ENCODE results near the gene MEIS2.

Gene MEIS2

GRCh38 chr15:37057256-37057655 is 43.1 kb downstream of the MEIS2 start:
- no peak for TF ChIP-seq CTCF (IDR thresholded peaks at IDR 0.05; ENCODE audit: insufficient read depth, low read length, poor library complexity, severe bottlenecking)
- H3K27me3 ChIP-seq (replicated peaks; ENCODE audit: control insufficient read depth, insufficient read depth, low read length) = no peaks in the 10 kb centered on the region
- no peak for DNase-seq (ENCODE audit: extremely low read depth, insufficient read length)
- no peak overlapping the region for H3K4me3 ChIP-seq (replicated peaks; ENCODE audit: low read depth, low read length)
- H3K36me3 ChIP-seq (ENCODE audit: control insufficient read depth, insufficient read depth, low read length) = peaks cover 3% of the 10 kb centered on the region

GRCh38 chr15:37056177-37057121 is 43.9 kb downstream of the MEIS2 start:
- peaks cover 3% of the 10 kb centered on the region for H3K36me3 ChIP-seq (ENCODE audit: control insufficient read depth, insufficient read depth, low read length)
- TF ChIP-seq CTCF (IDR thresholded peaks at IDR 0.05; ENCODE audit: insufficient read depth, low read length, poor library complexity, severe bottlenecking) = no peak
- no peak for DNase-seq (ENCODE audit: extremely low read depth, insufficient read length)
- no peaks in the 10 kb centered on the region for H3K27me3 ChIP-seq (replicated peaks; ENCODE audit: control insufficient read depth, insufficient read depth, low read length)
- H3K4me3 ChIP-seq (replicated peaks; ENCODE audit: low read depth, low read length) = no peak overlapping the region

GRCh38 chr15:37055481-37055880 is 44.9 kb downstream of the MEIS2 start:
- no peak for TF ChIP-seq CTCF (IDR thresholded peaks at IDR 0.05; ENCODE audit: insufficient read depth, low read length, poor library complexity, severe bottlenecking)
- Histone ChIP-seq H3K36me3 (ENCODE audit: control insufficient read depth, insufficient read depth, low read length) (peaks cover 3% of the 10 kb centered on the region), H3K27me3 (replicated peaks; ENCODE audit: control insufficient read depth, insufficient read depth, low read length) (no peaks in the 10 kb centered on the region), H3K4me3 (replicated peaks; ENCODE audit: low read depth, low read length) (no peak overlapping the region)
- DNase-seq (ENCODE audit: extremely low read depth, insufficient read length) = no peak

GRCh38 chr15:37054336-37054735 is 46.0 kb downstream of the MEIS2 start:
- no peak for TF ChIP-seq CTCF (IDR thresholded peaks at IDR 0.05; ENCODE audit: insufficient read depth, low read length, poor library complexity, severe bottlenecking)
- Histone ChIP-seq H3K27me3 (replicated peaks; ENCODE audit: control insufficient read depth, insufficient read depth, low read length) (no peaks in the 10 kb centered on the region), H3K36me3 (ENCODE audit: control insufficient read depth, insufficient read depth, low read length) (peaks cover 1% of the 10 kb centered on the region), H3K4me3 (replicated peaks; ENCODE audit: low read depth, low read length) (no peak overlapping the region)
- no peak for DNase-seq (ENCODE audit: extremely low read depth, insufficient read length)

GRCh38 chr15:37053166-37053565 is 47.2 kb downstream of the MEIS2 start:
- no peaks in the 10 kb centered on the region for H3K27me3 ChIP-seq (replicated peaks; ENCODE audit: control insufficient read depth, insufficient read depth, low read length)
- TF ChIP-seq CTCF (IDR thresholded peaks at IDR 0.05; ENCODE audit: insufficient read depth, low read length, poor library complexity, severe bottlenecking) = no peak
- H3K4me3 ChIP-seq (replicated peaks; ENCODE audit: low read depth, low read length) = no peak overlapping the region
- no peak for DNase-seq (ENCODE audit: extremely low read depth, insufficient read length)
- peaks cover 1% of the 10 kb centered on the region for H3K36me3 ChIP-seq (ENCODE audit: control insufficient read depth, insufficient read depth, low read length)

Measured in GM06990 (cell line).